Brain pericyte (primary cell): ENCODE data around the gene UBALD2.
"Not testable (repeated sequence)": the region's sequence is repeated elsewhere in the genome, so short reads cannot be mapped to it uniquely, and the experiment has no call there.

ENCODE experiments used
- DNase-seq: peaks from one replicate; pipeline ENCODE4 v3.0.0-alpha.2; 2012; ENCODE audit warnings: low read depth, low spot score

The UBALD2 gene

GRCh38 chr17:76265624-76266243 is 586 bp downstream of the UBALD2 start:
- DNase-seq: no peak

- no peak for DNase-seq
Measured at GRCh38 chr17:76266244-76266938, 1.2 kb downstream of the UBALD2 start.

- DNase-seq: no peak
Measured at GRCh38 chr17:76267051-76267576, 2.0 kb downstream of the UBALD2 start.

- not testable (repeated sequence) for DNase-seq
Measured at GRCh38 chr17:76267581-76268001, 2.4 kb downstream of the UBALD2 start.

GRCh38 chr17:76268015-76268749 is 3.0 kb downstream of the UBALD2 start:
- peak; percentile 52 for DNase-seq

- no peak for DNase-seq
Measured at GRCh38 chr17:76268991-76269981, 4.1 kb downstream of the UBALD2 start.

- no peak for DNase-seq
Measured at GRCh38 chr17:76270127-76270592, 5.0 kb downstream of the UBALD2 start.

- no peak for DNase-seq
Measured at GRCh38 chr17:76270770-76271668, 5.9 kb downstream of the UBALD2 start.

GRCh38 chr17:76271669-76272540 is 6.8 kb downstream of the UBALD2 start:
- DNase-seq: no peak

- no peak for DNase-seq
Measured at GRCh38 chr17:76272541-76273444, 7.6 kb downstream of the UBALD2 start.

- DNase-seq: no peak
Measured at GRCh38 chr17:76273445-76274111, 8.4 kb downstream of the UBALD2 start.

GRCh38 chr17:76274112-76274956 is 9.2 kb downstream of the UBALD2 start:
- DNase-seq: no peak

- DNase-seq: no peak
Measured at GRCh38 chr17:76275382-76276068, 10.4 kb downstream of the UBALD2 start.

GRCh38 chr17:76276069-76276431 is 10.9 kb downstream of the UBALD2 start:
- DNase-seq: no peak

GRCh38 chr17:76276461-76277299 is 11.5 kb downstream of the UBALD2 start:
- no peak for DNase-seq
